RWPE1 (cell line): ENCODE data around the gene FHOD3.
"Not testable (repeated sequence)": the region's sequence is repeated elsewhere in the genome, so short reads cannot be mapped to it uniquely, and the experiment has no call there.

Experiments used
- CTCF ChIA-PET: fragments of 350-600 bp; sonication (Branson Sonifier 250); formaldehyde crosslinking; extraction: SDS; loops from one replicate; lab custom pipeline; 2021; lab: Yijun Ruan, JAX
- POLR2A ChIA-PET: fragments of 400-600 bp; formaldehyde crosslinking; extraction: SDS; loops from one replicate; lab custom pipeline; 2020; ENCODE audit warnings: antibody characterized with exemption; ENCODE audit not compliant: low non-redundant PET; lab: Yijun Ruan, JAX
- DNase-seq: peaks from one replicate; pipeline ENCODE4 v3.0.0; 2012; ENCODE audit warnings: low spot score
- H3K27ac ChIP-seq: fragments of 450-650 bp; 2 replicates; pipeline ENCODE4 v1.5.1; 2017
- TF ChIP-seq, protein P1 (sequence below): fragments of 450-650 bp; conservative IDR thresholded peaks from 2 replicates; pipeline ENCODE4 v1.5.1; 2017; ENCODE audit warnings: low read depth, mild to moderate bottlenecking

The FHOD3 gene

DNA sequence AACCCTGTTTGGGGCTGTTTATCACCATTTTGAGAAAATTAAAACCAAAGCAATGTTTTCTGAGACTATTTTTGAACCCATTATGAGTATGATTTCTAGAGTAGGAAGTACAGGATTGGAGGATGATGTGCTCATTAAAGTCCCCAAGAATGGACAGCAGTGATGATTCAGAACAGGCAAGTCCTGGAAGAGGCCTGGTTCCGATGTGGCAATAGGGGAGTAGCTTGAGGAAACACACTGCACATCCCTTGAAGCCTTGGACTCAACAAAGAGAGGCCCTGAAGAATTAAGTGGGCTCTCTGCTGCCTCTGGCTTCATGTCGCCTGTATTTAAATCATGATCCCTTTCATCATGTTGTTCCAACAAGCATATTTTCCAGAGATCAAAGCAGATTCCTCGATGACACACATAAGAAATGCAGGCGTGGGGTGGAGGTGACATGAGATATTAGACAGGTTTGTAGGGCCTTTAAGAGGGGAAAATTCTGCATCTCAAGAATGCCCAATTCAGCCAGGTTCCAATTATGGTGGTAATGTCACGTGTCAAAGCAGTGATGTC is 242.2 kb downstream of the FHOD3 start:
- TF ChIP-seq, protein P1, sequence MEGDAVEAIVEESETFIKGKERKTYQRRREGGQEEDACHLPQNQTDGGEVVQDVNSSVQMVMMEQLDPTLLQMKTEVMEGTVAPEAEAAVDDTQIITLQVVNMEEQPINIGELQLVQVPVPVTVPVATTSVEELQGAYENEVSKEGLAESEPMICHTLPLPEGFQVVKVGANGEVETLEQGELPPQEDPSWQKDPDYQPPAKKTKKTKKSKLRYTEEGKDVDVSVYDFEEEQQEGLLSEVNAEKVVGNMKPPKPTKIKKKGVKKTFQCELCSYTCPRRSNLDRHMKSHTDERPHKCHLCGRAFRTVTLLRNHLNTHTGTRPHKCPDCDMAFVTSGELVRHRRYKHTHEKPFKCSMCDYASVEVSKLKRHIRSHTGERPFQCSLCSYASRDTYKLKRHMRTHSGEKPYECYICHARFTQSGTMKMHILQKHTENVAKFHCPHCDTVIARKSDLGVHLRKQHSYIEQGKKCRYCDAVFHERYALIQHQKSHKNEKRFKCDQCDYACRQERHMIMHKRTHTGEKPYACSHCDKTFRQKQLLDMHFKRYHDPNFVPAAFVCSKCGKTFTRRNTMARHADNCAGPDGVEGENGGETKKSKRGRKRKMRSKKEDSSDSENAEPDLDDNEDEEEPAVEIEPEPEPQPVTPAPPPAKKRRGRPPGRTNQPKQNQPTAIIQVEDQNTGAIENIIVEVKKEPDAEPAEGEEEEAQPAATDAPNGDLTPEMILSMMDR, result no peak
- no peak for DNase-seq
- ChIA-PET CTCF (no interaction called here), POLR2A (no interaction called here)
- no peak overlapping the region for H3K27ac ChIP-seq

DNA sequence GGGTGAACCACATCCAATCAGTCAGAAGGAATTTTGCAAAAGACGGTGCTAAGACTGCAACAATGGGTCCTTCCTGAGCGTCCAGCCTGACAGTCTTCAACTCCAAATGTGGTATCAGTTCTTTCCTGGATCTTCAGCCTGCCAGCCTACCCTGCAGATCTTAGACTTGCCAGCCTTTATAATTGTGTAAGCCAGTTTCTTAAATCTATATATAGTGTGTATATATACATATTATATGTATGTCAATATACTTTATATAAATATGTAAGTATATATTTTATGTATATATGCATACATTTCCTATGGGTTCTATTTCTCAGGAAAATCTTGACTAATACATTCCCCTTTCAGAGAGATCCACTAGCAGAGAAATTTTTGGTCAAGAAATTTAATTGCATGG is 245.5 kb downstream of the FHOD3 start:
- H3K27ac ChIP-seq, result no peak overlapping the region
- no peak for DNase-seq
- POLR2A ChIA-PET, result no interaction called here
- CTCF ChIA-PET, result no interaction called here
- TF ChIP-seq, protein P1, result no peak

DNA sequence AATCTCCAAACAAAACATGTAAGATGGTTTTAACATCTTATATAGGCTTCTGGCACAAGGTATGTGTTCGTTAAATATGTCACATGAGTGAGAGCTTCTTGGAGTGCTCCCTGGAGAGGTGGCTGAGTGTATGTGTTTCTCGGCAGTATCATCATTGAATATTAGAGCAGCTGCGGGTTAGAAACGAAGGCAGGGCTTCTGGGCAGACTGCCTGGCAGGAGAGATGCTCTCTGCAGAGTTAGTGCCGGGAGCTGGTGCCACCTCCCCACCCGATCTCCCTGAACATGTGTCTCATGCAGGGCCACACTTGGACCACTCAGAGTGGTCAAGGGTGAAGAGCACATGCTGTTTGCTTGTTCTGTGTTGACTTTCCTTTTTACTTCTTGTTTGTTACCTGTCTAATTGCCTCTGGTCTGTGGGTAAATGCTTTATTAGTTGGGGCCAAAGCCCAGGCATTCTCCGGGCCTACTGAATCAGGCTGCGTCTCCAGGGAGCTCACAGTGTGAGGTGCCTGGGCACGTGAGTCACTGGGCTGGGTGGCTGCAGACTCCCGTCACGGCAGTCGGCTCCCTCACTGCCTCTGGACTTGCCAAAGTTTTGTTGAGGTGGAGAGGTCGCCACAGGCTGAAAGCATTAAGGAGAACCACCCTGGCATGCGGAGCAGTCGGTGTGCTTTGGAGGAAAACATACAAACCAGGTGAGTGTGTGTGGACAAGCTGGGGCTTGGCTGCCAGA is 246.6 kb downstream of the FHOD3 start:
- TF ChIP-seq, protein P1, result no peak
- peak overlapping the region; percentile 58 for H3K27ac ChIP-seq
- DNase-seq, result peak; percentile 33
- ChIA-PET CTCF (no interaction called here), POLR2A (no interaction called here)

DNA sequence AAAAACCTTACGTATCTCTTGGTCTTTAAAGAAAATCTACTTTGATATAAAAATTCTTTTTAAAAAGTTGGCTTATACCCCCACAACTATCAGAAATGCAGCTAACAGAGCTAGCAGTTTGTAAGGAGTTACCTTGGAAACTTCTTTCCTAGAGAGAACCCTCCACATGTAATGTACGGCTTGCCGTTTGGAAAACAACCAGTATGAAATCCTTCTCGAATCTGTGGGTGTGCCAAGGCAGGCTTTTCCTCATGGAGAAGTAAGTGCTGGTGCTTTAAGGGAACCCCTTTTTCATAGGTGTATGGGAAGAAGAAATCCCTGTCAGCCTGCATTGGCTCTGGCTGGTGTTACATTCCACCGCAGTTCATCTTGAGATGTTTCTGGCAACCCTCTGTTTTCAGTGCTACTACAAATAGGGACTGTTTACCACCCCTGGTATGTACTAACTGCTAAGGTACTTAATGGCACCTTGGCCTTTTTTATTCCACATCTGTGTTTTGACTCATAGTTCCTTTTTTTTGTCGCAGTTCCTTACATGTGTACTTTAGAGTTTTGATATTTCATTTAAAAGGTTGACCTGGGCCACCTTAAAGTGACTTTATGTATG is 248.4 kb downstream of the FHOD3 start:
- H3K27ac ChIP-seq, result no peak overlapping the region
- ChIA-PET POLR2A (no interaction called here), CTCF (no interaction called here)
- DNase-seq, result no peak
- TF ChIP-seq, protein P1, result no peak

DNA sequence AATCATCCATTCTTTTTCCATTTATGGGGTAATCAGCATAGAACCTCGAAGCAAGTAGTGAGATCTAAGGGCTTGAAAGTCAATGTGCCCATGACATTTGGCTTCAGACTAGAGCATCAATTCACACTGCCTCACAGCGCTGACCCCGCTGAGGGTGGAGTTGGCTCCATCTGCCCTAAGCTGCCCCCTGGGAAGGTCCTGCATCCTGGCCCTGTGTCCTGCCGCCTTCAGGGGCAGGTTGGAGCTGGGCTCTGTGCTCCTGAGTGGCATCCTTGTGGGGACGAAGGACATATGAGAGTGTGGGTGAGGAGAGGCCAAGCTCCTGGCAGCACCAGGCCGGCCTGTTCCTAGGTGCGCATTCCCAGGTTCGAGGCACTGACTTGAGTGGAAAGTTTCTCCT is 249.4 kb downstream of the FHOD3 start:
- POLR2A ChIA-PET, result no interaction called here
- CTCF ChIA-PET, result no interaction called here
- H3K27ac ChIP-seq, result no peak overlapping the region
- TF ChIP-seq, protein P1, result no peak
- DNase-seq, result no peak

DNA sequence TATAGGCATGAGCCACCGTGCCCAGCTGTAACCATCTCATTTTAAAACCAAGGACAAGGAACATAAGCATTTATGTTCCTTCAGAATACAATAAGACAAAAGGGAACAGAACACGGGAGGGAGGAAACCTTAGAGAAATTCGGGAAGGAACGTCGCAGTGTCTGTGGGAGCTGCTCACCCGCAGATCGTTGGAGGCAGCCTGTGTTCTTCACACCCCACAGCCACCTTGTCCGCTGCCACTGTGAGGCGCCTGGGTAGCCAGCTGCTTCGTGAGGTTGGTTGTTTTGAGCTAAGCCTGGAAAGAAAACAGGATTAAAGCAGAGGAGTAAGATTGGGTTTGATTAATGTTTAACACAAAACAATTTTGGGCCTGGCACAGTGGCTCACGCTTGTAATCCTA is 250.0 kb downstream of the FHOD3 start:
- H3K27ac ChIP-seq, result no peak overlapping the region
- ChIA-PET CTCF (no interaction called here), POLR2A (no interaction called here)
- TF ChIP-seq, protein P1, result no peak
- DNase-seq, result no peak

DNA sequence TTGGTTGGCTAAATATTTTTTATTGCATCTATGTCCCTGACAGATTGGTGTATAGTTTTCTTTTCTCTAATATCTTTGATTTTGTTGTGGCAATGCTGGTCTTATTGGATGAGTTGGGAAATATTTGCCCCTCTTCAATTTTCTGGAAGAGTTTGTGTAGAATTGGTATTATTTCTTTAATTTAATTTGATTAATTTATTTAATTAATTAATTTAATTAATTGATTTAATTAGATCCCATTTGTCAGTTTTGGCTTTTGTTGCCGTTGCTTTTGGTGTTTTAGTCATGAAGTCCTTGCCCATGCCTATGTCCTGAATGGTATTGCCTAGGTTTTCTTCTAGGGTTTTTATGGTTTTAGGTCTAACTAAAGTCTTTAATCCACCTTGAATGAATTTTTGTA is 253.8 kb downstream of the FHOD3 start:
- CTCF ChIA-PET, H3K27ac ChIP-seq, POLR2A ChIA-PET, DNase-seq: not testable (repeated sequence)
